Activated CD4-positive, CD25-positive, alpha-beta regulatory T cell (primary cell): ENCODE data around the gene CMTM7.
A peak's percentile ranks its signal among the peaks of the same experiment; 100 is the strongest.

Experiments used
- DNase-seq, 4 experiments: peaks; one replicate each; lab custom pipeline; 2025; lab: John Stamatoyannopoulos, UW

Gene CMTM7

DNA sequence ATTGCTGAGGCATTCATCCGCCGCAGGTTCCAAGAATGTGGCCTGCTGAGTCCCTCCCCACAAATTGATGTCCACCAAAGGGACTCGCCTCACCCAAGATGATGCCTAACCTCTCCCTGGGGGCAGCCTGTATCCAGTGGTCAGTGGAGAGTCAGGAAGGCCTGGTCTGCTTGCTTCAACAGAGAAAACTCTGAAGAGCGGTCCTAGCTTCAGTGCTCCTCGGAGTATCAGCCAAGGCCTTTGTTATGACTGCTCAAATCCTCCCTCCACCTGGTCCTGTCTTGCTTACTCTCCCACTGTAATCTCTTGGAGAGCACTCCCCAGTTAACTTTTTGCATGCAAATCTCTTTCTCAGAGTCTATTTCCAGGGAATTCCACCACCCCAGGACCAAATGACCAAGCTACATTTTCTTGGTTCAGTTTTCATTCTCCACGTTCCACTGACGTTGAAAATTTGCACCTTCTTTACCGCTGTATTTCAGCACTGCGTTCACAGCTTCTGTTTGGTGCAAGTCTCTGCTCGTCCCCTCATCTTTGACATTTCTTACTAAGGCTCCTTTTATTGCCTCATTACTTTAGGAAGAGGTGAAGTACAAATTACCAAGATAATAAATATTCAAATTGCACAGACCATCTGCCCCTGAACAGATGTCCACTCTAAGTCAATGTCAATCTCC, 22.3 kb downstream of the CMTM7 start:
- DNase-seq = no peak

- DNase-seq = peak in 2 of 4 experiments; percentile 20 to 25
These were observed 23.0 kb downstream of the CMTM7 start for GRCh38 chr3:32414522-32415202.

DNA sequence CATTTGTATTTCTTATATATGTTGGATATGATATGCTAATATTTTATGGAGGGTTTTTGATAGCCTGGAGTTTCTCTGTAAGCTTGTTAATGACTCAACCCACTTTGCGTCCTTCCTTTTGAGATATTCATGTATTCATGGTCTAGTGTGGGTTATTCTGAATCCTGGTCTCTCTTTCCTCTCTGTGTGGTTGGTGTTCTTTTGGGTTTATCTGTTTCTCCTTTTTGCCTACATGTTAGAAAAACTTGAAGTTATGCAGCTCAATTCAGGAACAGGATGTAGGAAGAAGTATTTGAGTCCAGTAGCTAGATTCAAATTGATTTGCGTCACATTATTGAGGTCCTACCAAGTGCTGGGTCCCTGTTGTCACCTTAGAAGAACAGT, 28.1 kb downstream of the CMTM7 start:
- DNase-seq = no peak

GRCh38 chr3:32420126-32421038, 28.7 kb downstream of the CMTM7 start:
- DNase-seq = peak in 1 of 4 experiments; percentile 16

DNA sequence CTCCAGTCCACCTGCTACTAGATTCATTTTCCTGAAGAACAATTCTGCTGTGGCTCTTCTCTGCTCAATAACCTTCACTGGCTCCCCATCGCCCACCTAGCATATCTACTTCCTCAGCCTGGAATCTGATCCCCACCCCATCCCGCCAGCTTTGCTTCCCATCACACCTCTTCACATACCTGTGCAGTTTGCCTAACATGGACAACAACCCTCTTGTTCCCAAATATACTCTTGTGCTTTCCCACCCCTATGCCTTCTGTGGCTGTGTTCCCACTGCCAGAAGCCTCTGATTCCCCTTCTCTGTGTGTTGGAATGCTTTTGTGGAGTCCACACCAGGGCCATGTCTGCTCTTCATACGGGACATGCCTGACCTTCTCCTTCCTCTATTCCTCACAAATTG, 29.5 kb downstream of the CMTM7 start:
- no peak for DNase-seq

DNA sequence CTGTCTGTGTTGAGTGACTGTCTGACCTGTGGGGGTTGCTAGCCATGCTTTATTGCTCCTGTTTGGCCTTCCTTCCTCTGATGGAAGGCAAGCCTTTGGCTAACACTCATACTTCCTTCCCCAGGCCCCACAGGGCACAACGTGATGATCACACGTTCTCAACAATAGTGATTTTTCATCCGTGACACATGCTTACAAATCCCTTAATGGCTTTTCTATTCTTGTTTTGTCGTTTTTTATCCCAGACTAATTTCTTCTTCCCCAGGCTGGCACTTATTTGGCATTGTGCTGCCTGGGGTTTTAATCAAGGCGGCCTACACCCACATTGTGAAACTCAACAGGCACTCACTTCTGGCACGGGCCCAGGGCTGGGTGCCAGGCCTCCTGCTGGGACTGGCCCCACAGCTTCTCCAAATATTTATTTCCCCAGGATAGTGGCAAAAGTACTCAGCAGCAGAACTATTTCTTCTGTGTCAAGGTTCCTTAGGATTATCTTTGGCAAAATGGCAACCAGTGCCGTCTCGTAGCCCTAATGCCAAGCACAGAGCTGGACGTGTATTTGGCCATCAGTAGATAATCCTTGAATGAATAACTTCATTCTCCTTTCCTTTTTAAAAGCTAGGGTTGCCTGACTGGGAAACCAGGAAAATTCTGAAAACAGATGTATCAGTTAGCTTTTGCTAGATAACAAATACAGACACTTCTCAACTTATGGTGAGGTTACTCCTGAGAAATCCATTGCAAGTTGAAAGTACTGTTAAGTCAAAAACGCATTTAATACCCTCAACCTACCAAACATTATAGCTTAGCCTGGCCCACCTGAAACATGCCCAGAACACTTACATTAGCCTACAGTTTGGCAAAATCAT, 30.6 kb downstream of the CMTM7 start:
- no peak for DNase-seq

- DNase-seq = no peak
These were observed 31.3 kb downstream of the CMTM7 start for GRCh38 chr3:32422943-32423342.

GRCh38 chr3:32423534-32423933, 31.9 kb downstream of the CMTM7 start:
- no peak for DNase-seq

GRCh38 chr3:32423956-32424557, 32.4 kb downstream of the CMTM7 start:
- DNase-seq = peak in 2 of 4 experiments; percentile 7 to 21

GRCh38 chr3:32424581-32425250, 33.1 kb downstream of the CMTM7 start:
- DNase-seq = no peak

GRCh38 chr3:32428092-32429068, 36.7 kb downstream of the CMTM7 start:
- peak in 2 of 4 experiments; percentile 5 to 15 for DNase-seq

DNA sequence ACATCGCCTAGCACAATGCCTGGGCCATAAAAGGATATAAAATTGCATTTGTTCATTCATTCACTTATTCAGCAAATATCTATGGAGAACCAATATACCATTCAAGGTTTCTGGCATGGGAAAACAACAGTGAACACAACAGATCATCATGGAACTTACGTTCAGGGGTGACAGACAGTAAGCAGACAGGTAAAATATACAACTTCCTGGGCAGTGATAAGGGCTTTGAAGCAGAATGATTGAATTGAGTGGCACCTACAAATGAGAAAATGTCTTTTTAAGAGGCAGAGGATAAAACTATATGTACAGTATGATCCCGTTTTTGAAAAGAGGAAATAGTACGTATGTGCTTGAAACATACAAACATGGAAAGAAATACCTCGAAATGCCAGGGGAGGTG, 39.2 kb downstream of the CMTM7 start:
- DNase-seq = no peak

- DNase-seq = no peak
These were observed 39.8 kb downstream of the CMTM7 start for GRCh38 chr3:32431481-32431880.

DNA sequence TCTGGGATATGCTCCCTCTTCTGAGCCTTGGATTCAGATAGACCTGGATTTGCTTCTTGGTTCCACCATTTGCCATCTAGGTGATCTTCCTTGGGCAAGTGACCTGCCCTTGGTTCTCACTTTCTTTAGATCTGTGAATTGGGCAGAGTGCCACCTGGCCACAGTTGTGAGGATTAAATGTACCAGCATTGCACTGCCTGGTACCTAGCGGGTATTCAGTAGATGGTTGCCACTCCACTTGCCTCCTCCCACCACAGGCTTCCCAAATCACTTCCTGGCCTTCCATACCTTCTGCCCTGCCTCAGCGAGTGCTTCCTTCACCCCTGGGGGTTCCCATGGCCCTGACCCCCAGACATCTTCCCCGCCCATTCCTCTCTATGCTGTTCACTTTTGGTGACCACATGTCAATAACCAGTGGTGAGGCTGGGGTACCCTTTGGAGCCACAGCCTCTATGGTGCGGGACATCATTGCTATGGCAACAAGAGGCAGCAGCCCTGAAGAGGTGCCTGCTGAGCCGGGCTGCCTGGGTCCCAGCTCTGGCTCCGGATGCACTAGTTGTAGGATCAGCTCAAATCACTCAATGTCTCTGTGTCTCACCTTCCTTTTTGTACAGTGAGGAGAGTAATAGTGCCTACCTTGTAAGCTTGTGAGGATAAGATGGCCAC, 40.5 kb downstream of the CMTM7 start:
- no peak for DNase-seq

- DNase-seq = no peak
These were observed 41.3 kb downstream of the CMTM7 start for GRCh38 chr3:32432711-32433530.

GRCh38 chr3:32434206-32434605, 42.6 kb downstream of the CMTM7 start:
- no peak for DNase-seq

- no peak for DNase-seq
These were observed 44.5 kb downstream of the CMTM7 start for GRCh38 chr3:32435911-32436815.
